GM10266 (cell line): Measurements from ENCODE around the gene TFDP2.
"Not testable (repeated sequence)": the region's sequence is repeated elsewhere in the genome, so short reads cannot be mapped to it uniquely, and the experiment has no call there.

Experiments
- DNase-seq: peaks from one replicate; pipeline ENCODE4 v3.0.0; 2012; ENCODE audit errors: extremely low spot score
- TF ChIP-seq, protein P1 (sequence below): IDR thresholded peaks from 2 replicates; pipeline ENCODE4 v1.5.1; 2012; ENCODE audit warnings: mild to moderate bottlenecking, low read depth; ENCODE audit not compliant: control insufficient read depth, insufficient read depth; ENCODE audit errors: missing control alignments

TFDP2 gene

DNA sequence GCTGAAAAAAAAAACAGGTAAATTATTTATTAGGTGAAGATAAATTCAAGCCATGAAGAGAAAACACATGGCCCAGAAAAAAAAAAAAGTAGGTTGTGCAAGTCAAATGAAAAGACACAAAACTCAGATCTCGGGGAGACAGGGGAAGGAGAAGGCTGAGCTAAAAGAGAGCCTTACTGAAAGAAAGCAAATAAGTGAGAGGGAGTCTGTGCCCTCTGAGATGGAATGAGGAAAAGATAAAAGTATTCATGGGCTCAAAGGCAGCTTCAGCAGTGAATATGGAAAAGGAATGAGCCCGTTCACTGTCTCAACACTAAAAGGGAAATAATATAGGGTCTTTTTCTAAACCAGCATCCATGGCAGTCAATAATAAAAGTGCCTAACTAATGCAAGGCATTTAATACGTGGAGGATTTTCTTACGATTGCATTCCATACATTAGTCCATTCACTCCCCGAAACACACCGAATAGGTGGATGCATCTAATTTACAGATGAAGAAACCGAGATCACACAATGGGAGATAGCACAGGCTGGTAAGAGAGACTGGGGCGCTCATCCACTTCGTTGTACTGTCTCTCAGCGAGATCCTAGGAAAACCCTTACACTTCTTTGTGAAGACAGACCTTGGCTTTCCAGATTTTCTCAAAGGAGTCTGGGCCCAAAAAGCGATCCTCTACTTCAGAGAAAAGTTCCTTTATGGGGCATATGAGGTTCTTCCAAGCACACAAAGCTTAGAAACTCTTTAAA, 1.1 kb downstream of the TFDP2 start:
- DNase-seq, result no peak
- TF ChIP-seq, protein P1, sequence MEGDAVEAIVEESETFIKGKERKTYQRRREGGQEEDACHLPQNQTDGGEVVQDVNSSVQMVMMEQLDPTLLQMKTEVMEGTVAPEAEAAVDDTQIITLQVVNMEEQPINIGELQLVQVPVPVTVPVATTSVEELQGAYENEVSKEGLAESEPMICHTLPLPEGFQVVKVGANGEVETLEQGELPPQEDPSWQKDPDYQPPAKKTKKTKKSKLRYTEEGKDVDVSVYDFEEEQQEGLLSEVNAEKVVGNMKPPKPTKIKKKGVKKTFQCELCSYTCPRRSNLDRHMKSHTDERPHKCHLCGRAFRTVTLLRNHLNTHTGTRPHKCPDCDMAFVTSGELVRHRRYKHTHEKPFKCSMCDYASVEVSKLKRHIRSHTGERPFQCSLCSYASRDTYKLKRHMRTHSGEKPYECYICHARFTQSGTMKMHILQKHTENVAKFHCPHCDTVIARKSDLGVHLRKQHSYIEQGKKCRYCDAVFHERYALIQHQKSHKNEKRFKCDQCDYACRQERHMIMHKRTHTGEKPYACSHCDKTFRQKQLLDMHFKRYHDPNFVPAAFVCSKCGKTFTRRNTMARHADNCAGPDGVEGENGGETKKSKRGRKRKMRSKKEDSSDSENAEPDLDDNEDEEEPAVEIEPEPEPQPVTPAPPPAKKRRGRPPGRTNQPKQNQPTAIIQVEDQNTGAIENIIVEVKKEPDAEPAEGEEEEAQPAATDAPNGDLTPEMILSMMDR, result no peak

DNA sequence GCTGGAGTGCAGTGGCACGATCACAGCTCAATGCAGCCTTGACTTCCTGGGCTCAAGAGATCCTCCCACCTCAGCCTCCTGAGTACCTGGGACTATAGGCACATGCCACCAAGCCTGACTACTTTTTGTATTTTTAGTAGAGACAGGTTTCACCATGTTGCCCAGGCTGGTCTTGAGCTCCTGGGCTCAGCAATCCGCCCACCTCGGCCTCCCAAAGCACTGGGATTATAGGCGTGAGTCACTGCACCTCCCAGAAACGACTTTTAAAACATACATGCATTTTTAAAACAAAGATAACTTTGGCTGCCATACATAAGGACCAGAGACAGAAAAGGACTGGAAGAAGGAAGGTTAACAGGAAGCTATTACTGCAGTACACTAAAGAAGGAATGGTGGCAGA, 4.8 kb downstream of the TFDP2 start:
- not testable (repeated sequence) for DNase-seq

DNA sequence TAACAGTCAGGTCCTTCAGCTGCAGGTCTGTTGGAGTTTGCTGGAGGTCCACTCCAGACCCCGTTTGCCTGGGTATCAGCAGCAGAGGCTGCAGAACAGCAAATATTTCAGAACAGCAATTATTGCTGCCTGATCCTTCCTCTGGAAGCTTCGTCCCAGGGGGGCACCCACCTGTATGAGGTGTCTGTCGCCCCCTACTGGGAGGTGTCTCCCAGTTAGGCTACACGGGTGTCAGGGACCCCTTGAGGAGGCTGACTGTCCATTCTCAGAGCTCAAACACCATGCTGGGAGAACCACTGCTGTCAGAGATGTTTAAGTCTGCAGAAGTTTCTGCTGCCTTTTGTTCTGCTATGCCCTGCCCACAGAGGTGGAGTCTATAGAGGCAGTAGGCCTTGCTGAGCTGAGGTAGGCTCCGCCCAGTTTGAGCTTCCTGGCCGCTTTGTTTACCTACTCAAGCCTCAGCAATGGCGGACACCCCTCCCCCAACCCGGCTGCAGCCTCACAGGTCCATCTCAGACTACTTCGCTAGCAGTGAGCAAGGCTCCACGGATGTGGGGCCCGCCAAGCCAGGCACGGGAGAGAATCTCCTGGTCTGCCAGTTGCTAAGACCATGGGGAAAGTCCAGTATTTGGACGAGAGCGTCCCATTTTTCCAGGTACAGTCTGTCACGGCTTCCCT, 8.6 kb downstream of the TFDP2 start:
- DNase-seq, result not testable (repeated sequence)

DNA sequence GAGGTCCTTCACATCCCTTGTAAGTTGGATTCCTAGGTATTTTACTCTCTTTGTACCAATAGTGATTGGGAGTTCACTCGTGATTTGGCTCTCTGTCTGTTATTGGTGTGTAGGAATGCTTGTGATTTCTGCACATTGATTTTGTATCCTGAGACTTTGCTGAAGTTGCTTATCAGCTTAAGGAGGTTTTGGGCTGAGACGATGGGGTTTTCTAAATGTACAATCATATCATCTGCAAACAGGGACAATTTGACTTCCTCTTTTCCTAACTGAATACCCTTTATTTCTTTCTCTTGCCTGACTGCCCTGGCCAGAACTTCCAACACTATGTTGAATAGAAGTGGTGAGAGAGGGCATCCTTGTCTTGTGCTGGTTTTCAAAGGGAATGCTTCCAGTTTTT, 12.3 kb downstream of the TFDP2 start:
- DNase-seq, result not testable (repeated sequence)

DNA sequence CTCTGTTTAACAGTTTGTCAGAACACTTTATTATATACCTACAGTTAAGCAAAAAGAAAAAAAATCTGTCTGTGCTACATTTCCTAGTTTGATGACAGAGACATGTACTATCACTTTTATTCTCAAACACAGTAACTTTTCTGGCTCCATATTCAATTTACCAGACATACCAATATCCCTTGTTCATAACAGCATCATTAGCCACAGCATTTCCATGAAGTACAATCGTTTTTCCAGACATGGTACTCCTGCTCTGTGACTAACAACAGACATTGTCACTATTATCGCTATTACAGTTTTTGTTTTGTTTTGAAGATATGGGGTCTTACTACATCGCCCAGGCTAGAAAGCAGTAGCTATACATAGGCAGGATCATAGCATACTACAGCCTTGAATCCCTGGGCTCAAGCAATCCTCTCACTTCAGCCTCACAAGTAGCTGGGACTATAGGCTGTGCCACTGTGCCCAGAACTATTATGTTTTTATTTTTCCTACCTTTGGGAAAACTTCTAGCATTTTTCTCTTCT, 14.5 kb downstream of the TFDP2 start:
- TF ChIP-seq, protein P1, result no peak
- no peak for DNase-seq

DNA sequence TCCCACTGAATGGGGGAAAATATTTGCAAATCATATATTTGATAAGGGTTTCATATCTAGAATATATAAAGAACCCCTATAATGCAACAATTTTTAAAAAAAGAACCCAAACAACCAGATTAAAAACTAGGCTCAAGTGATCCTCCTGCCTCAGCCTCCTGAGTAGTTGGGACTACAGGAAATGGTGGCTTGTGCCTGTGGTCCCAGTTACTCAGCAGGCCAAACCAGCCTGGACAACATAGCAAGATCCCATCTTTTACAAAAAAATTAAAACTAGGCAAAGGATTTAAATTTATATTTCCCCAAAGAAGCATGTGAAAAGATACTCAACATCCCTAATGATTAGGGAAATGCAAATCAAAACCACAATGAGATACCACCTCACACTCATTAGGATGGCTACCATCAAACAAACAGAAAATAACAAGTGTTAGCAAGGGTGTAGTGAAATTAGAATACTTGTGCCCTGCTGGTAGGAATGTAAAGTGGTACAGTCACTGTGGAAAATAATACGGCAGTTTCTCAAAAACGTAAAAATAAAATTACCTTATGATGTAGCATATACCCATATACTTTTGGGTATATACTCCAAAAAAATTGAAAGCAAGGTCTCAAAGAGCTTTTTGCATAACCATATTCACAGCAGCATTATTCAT, 19.7 kb downstream of the TFDP2 start:
- DNase-seq, result no peak
- TF ChIP-seq, protein P1, result no peak

DNA sequence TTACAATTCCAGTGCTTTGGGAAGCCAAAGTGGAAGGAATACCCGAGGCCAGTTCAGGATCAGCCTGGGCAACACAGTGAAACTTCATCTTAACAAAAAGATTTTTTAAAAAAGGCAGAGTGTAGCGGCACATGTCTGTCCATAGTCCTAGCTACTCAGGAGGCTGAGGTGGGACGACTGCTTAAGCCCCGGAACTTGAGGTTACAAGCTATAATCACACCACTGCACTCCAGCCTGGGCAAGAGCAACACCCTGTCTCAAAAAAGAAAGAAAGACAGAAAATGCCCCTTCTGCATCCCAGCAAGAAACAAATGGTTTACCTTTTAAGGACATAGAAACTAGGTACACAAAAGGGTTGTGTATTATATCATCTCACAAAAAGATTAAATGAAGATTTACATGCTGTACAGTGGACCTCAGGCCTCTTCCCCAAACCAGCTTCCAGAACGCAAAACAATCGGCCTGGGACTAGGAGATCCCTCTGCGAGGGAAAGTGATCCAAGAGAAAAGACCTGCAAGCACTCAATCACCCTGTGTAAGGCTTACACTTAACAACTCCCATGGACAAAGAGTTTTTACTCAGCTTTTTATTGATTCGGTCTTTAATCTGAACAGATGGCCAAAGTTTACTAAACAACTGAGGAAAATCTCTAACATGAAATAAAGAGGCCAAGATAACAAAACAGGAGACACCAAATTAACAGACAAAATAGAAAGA, 21.2 kb downstream of the TFDP2 start:
- TF ChIP-seq, protein P1, result no peak
- DNase-seq, result no peak

DNA sequence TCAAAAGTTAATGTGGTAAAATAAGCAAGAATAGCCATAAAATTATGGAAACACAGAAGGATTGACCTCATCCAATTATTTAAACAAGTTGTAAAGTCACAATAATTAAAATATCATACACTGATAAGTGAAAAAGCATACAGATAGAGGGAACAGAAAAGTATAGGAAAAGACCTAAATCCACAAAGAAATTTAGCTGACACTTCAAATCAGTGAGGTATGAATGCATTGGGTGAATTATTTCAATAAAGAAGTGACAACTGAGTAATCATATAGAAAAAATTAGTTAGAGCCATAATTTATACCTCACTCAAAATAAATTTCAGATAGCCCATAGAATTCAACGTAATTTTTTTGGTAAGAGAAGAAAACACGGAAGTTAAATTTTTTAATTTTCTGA, 25.1 kb downstream of the TFDP2 start:
- DNase-seq, result no peak
- TF ChIP-seq, protein P1, result no peak
